OCI-LY3 (cell line): Measurements from ENCODE around the gene ACCS.

Experiments used
- H2AFZ ChIP-seq: fragments of 200-600, 300-600 bp; shearing (Covaris generic); 2 replicates; pipeline ENCODE4 v1.6.0; 2014; ENCODE audit warnings: antibody characterized with exemption, low read depth, low read length
- H3K27ac ChIP-seq: fragments of 200-600, 300-600 bp; sonication (generic); 2 replicates; pipeline ENCODE4 v1.5.1; 2014; ENCODE audit warnings: mild to moderate bottlenecking, low read length, moderate library complexity, mixed read lengths
- H3K27me3 ChIP-seq: fragments of 200-600, 300-600 bp; sonication (generic); 2 replicates; pipeline ENCODE4 v1.6.1; 2014; ENCODE audit warnings: low read depth, low read length, mixed read lengths
- H3K36me3 ChIP-seq: fragments of 200-600, 300-600 bp; sonication (generic); replicated peaks from 2 replicates; pipeline ENCODE3; 2014; ENCODE audit warnings: low read depth, low read length, mixed read lengths
- H3K4me1 ChIP-seq: fragments of 300-600, 200-600 bp; sonication (generic); 2 replicates; pipeline ENCODE4 v1.6.1; 2014; ENCODE audit warnings: low read length, mixed read lengths
- H3K4me2 ChIP-seq: fragments of 200-600, 300-600 bp; sonication (generic); 2 replicates; pipeline ENCODE4 v1.6.1; 2014; ENCODE audit warnings: low read length, mixed read lengths
- H3K4me3 ChIP-seq: fragments of 300-600, 200-600 bp; sonication (generic); 2 replicates; pipeline ENCODE4 v1.5.1; 2014; ENCODE audit warnings: antibody characterized with exemption, mild to moderate bottlenecking, low read length, moderate library complexity
- H3K79me2 ChIP-seq: fragments of 300-600, 200-600 bp; shearing (Covaris generic); 2 replicates; pipeline ENCODE4 v1.6.1; 2014; ENCODE audit warnings: mild to moderate bottlenecking, low read length, mixed read lengths
- H3K9ac ChIP-seq: fragments of 300-600, 200-600 bp; shearing (Covaris generic); 2 replicates; pipeline ENCODE4 v1.6.0; 2014; ENCODE audit warnings: mild to moderate bottlenecking, low read length, moderate library complexity
- H3K9me3 ChIP-seq: fragments of 200-600, 300-600 bp; shearing (Covaris generic); 2 replicates; pipeline ENCODE4 v1.6.1; 2014; ENCODE audit warnings: low read length, mixed read lengths; ENCODE audit not compliant: insufficient read depth
- H4K20me1 ChIP-seq: fragments of 200-600, 300-600 bp; sonication (generic); 2 replicates; pipeline ENCODE4 v1.6.1; 2016; ENCODE audit warnings: low read length, mixed read lengths; ENCODE audit not compliant: insufficient read depth
- EZH2phosphoT487 ChIP-seq: fragments of 200-600 bp; shearing (Covaris generic); IDR thresholded peaks from 2 replicates; pipeline ENCODE4 v1.6.1; 2018; ENCODE audit warnings: antibody characterized with exemption, mixed run types, low read depth
- TF ChIP-seq, protein P1 (sequence below): fragments of 200-600, 300-600 bp; sonication (generic); IDR thresholded peaks from 2 replicates; pipeline ENCODE4 v1.5.1; 2014; ENCODE audit warnings: antibody characterized with exemption, low read length, low read depth

Gene ACCS

DNA sequence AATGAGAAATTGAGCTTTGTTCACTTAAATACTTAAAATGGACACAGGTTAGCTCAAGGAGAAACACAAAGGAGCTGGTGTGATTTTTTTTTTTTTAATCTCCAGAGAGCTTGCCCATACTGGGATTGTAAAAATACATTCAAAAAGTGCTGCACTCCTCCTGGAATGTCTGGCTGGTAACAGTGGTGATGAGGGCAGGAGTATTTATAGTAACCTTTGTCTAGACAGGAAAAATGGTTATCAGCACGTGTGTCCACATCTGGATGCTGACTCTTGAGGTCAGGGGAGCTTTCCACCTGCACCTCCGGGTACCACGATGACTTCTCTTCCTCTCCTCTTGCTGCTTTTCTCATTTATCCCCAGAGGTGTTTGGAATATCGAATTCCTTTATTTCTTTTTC, 59.5 kb downstream of the ACCS start:
- Histone ChIP-seq H3K9me3 (no peaks in the 10 kb centered on the region), H2AFZ (no peak overlapping the region), H3K36me3 (peaks cover 20% of the 10 kb centered on the region), H3K27ac (no peak overlapping the region), H3K9ac (no peak overlapping the region), H3K79me2 (no peaks in the 10 kb centered on the region), H3K4me1 (no peaks in the 10 kb centered on the region), H3K4me3 (no peak overlapping the region), H3K4me2 (no peak overlapping the region), H3K27me3 (no peaks in the 10 kb centered on the region), H4K20me1 (no peaks in the 10 kb centered on the region)
- TF ChIP-seq EZH2phosphoT487, result no peak
- TF ChIP-seq, protein P1, sequence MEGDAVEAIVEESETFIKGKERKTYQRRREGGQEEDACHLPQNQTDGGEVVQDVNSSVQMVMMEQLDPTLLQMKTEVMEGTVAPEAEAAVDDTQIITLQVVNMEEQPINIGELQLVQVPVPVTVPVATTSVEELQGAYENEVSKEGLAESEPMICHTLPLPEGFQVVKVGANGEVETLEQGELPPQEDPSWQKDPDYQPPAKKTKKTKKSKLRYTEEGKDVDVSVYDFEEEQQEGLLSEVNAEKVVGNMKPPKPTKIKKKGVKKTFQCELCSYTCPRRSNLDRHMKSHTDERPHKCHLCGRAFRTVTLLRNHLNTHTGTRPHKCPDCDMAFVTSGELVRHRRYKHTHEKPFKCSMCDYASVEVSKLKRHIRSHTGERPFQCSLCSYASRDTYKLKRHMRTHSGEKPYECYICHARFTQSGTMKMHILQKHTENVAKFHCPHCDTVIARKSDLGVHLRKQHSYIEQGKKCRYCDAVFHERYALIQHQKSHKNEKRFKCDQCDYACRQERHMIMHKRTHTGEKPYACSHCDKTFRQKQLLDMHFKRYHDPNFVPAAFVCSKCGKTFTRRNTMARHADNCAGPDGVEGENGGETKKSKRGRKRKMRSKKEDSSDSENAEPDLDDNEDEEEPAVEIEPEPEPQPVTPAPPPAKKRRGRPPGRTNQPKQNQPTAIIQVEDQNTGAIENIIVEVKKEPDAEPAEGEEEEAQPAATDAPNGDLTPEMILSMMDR, result no peak

- Histone ChIP-seq H3K9ac (no peak overlapping the region), H3K4me2 (no peak overlapping the region), H2AFZ (no peak overlapping the region), H3K27me3 (no peaks in the 10 kb centered on the region), H3K4me1 (no peaks in the 10 kb centered on the region), H3K27ac (no peak overlapping the region), H3K79me2 (no peaks in the 10 kb centered on the region), H3K36me3 (peaks cover 20% of the 10 kb centered on the region), H4K20me1 (no peaks in the 10 kb centered on the region), H3K9me3 (no peaks in the 10 kb centered on the region), H3K4me3 (no peak overlapping the region)
- TF ChIP-seq, protein P1, result no peak
- no peak for TF ChIP-seq EZH2phosphoT487
These were observed 60.2 kb downstream of the ACCS start for GRCh38 chr11:44126304-44126703.

- no peak overlapping the region for H3K4me3 ChIP-seq
- H3K4me1 ChIP-seq, result no peaks in the 10 kb centered on the region
- no peak overlapping the region for H3K9ac ChIP-seq
- no peak overlapping the region for H3K4me2 ChIP-seq
- H3K9me3 ChIP-seq, result no peaks in the 10 kb centered on the region
- H4K20me1 ChIP-seq, result no peaks in the 10 kb centered on the region
- H3K27ac ChIP-seq, result no peak overlapping the region
- TF ChIP-seq, protein P1, result no peak
- no peak for TF ChIP-seq EZH2phosphoT487
- H2AFZ ChIP-seq, result no peak overlapping the region
- no peaks in the 10 kb centered on the region for H3K79me2 ChIP-seq
- peaks cover 20% of the 10 kb centered on the region for H3K36me3 ChIP-seq
- H3K27me3 ChIP-seq, result no peaks in the 10 kb centered on the region
These were observed 61.1 kb downstream of the ACCS start for GRCh38 chr11:44127130-44127529.

DNA sequence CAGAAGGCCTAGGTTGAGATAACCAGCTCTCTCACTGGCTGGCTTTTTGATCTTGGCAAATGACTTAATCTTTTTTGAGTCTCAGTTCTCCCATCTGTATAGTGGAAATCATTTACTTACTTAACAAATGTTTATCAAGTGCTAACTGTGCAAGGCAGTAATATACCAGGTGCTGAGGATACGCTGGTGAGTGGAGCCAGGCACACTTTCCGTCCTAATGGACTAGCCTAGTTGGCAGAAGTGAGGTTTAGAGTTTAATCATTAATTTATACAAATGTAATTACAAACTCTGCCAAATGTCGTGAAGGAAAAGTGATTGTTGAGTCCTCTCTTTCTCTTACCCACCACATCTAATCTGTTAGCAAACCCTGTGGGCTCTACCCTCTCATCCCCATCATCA, 62.7 kb downstream of the ACCS start:
- no peak overlapping the region for H3K4me2 ChIP-seq
- H3K36me3 ChIP-seq, result peaks cover 17% of the 10 kb centered on the region
- no peak overlapping the region for H2AFZ ChIP-seq
- no peaks in the 10 kb centered on the region for H4K20me1 ChIP-seq
- H3K27me3 ChIP-seq, result no peaks in the 10 kb centered on the region
- H3K27ac ChIP-seq, result no peak overlapping the region
- H3K4me3 ChIP-seq, result no peak overlapping the region
- no peak overlapping the region for H3K9ac ChIP-seq
- H3K4me1 ChIP-seq, result no peaks in the 10 kb centered on the region
- no peaks in the 10 kb centered on the region for H3K9me3 ChIP-seq
- TF ChIP-seq, protein P1, result no peak
- TF ChIP-seq EZH2phosphoT487, result no peak
- H3K79me2 ChIP-seq, result no peaks in the 10 kb centered on the region
